Loucy (cell line): Measurements from ENCODE around the gene RUSC1.

ENCODE experiments used
- CTCF ChIP-seq: fragments of 200-600 bp; sonication (generic); conservative IDR thresholded peaks from 2 replicates; pipeline ENCODE4 v1.5.1; 2014; ENCODE audit warnings: mild to moderate bottlenecking, antibody characterized with exemption, low read length
- EZH2phosphoT487 ChIP-seq: fragments of 200-600 bp; IDR thresholded peaks from 2 replicates; pipeline ENCODE4 v1.6.1; 2018; ENCODE audit warnings: antibody characterized with exemption, mild to moderate bottlenecking, moderate library complexity, borderline replicate concordance

- TF ChIP-seq CTCF (no peak), EZH2phosphoT487 (no peak)
Measured at GRCh38 chr1:155325603-155325893, 4.9 kb downstream of the RUSC1 start.
